ENCODE results near the gene HLA-DOB. TPM values are rescaled to one million over a fixed set of nuclear protein-coding genes. Genes with fewer than 3 reads are reported as not detected.

Gene HLA-DOB
- total and polyA plus RNA-seq, 10 of the 15 experiments (the other 5 are each of a cell fraction or from before 2014, with no cell fraction given), result 27.4 to 79.1 (median 37.0) TPM

DNA sequence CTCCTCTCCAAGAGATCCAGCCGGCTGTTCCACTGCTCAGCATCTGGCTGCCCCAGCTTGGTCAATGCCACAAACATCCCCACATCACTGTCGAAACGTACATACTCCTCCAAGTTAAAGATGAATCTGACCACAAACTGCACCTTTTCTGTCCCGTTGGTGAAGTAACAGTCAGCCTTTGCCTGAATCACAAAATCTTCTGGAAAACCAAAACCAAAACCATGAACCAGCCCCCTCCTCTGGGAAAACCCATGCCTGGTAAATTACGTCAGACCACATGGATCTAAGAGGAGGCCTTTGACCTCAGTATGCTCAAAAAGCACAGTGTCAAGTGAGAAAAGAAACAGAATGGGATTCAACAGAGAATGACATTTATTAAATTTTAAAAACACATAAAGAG, 1.7 kb downstream of the HLA-DOB start:
- FAIRE-seq, result no peak
- BruUV-seq (replicated peaks), result no TSS peak
- POLR2A ChIA-PET, result interaction anchor here (3.0 kb wide), 1 partner anchor 30 kb away, joined by 10 read pairs; no protein-coding TSS in a partner anchor
- in situ Hi-C loops (cut with MboI), result no loop called here
- no peak for DNase-seq (ENCODE audit: low read depth, low spot score)
- peak overlapping the region; percentile 89 for H3K9ac ChIP-seq (ENCODE audit: control insufficient read depth, insufficient read depth, low read length)
- H4K20me1 ChIP-seq (ENCODE audit: control insufficient read depth, insufficient read depth), result no peaks in the 10 kb centered on the region
- peak overlapping the region; percentile 98 for H3K27ac ChIP-seq (ENCODE audit: control insufficient read depth, insufficient read depth)
- peak overlapping the region; percentile 49 for H2AFZ ChIP-seq (ENCODE audit: control insufficient read depth, low read depth, low read length)
- peak; percentile 23 for ATAC-seq
- H3K9me3 ChIP-seq (replicated peaks; ENCODE audit: control insufficient read depth, insufficient read depth, low read length), result no peaks in the 10 kb centered on the region
- H3K79me2 ChIP-seq (ENCODE audit: control insufficient read depth, insufficient read depth, low read length), result peaks cover 22% of the 10 kb centered on the region
- 18% methylated on average over 5 of the region's 5 CpGs for WGBS (ENCODE audit: insufficient coverage, insufficient replicate concordance, low lambda C conversion rate, missing lambda C conversion rate)
- H3K36me3 ChIP-seq (ENCODE audit: control insufficient read depth in 2 of 2, insufficient read depth in 2 of 2, low read length in 1 of 2), result peaks cover 1 to 9% of the 10 kb centered on the region in 2 experiments; a peak in 3 of 4 replicates
- RAD21 ChIA-PET (ENCODE audit: unreplicated experiment), result interaction anchor here (1.7 to 1.8 kb wide), 2 partner anchors 23 to 39 kb away, joined by 4 to 8 read pairs; partner anchors contain the start of genes PSMB9 and TAP2
- peak overlapping the region; percentile 73 for H3K4me3 ChIP-seq
- peaks cover 31% of the 10 kb centered on the region for H3K4me1 ChIP-seq (ENCODE audit: control insufficient read depth, insufficient read depth, low read length)
- intact Hi-C loops (cut with micrococcal nuclease; ENCODE audit: unreplicated experiment), result no loop called here
- TF ChIP-seq EED (IDR thresholded peaks at IDR 0.05; ENCODE audit: low read depth), result peak; percentile 71
- peak; percentile 76 for TF ChIP-seq RUNX3 (IDR thresholded peaks at IDR 0.05; ENCODE audit: low read length)
- TF ChIP-seq EP300 (IDR thresholded peaks at IDR 0.05; ENCODE audit: borderline replicate concordance in 1 of 2, control insufficient read depth in 1 of 2, low read depth in 2 of 2, low read length in 2 of 2), result 0 out of 4 replicates have a peak, but pooled peaks of 1 of the 2 experiments have one; percentile 25
- no peak for TF ChIP-seq TCF12 (IDR thresholded peaks at IDR 0.05; ENCODE audit: low read depth, low read length)
- TF ChIP-seq CBFB (IDR thresholded peaks at IDR 0.05; ENCODE audit: low read depth), result 0 out of 2 replicates have a peak, but pooled peaks have one; percentile 24
- peak; percentile 21 to 41; a peak in 2 of 4 replicates for TF ChIP-seq IKZF2 (IDR thresholded peaks at IDR 0.05)
- TF ChIP-seq FOXM1 (IDR thresholded peaks at IDR 0.05; ENCODE audit: low read depth, low read length), result peak; percentile 31; the same call in 1 of the 2 replicates
- no peak for TF ChIP-seq KDM1A (IDR thresholded peaks at IDR 0.05; ENCODE audit: borderline replicate concordance)
- TF ChIP-seq ATF7 (IDR thresholded peaks at IDR 0.05; ENCODE audit: low read depth), result peak; percentile 66
- TF ChIP-seq IKZF1 (conservative IDR thresholded peaks at IDR 0.05), result peak; percentile 26; the same call in 1 of the 2 replicates
- TF ChIP-seq JUNB (IDR thresholded peaks at IDR 0.05), result 0 out of 2 replicates have a peak, but pooled peaks have one; percentile 6
- no peak for TF ChIP-seq CBX3 (IDR thresholded peaks at IDR 0.05; ENCODE audit: borderline replicate concordance, low read depth)
- no peaks in the 10 kb centered on the region for H3K27me3 ChIP-seq (replicated peaks in 1 of 2; ENCODE audit: control insufficient read depth in 2 of 2, insufficient read depth in 2 of 2, low read length in 1 of 2)
- H3K4me2 ChIP-seq (ENCODE audit: control insufficient read depth, insufficient read depth), result peak overlapping the region; percentile 98
- CTCF ChIA-PET, result interaction anchor here (0.7 to 3.4 kb wide), 8 partner anchors 17 to 401 kb away, joined by 3 to 20 read pairs (median 3); partner anchors contain the start of gene TAP2
- SMC1A ChIA-PET (ENCODE audit: uncharacterized antibody, unreplicated experiment), result interaction anchor here (0.8 to 3.0 kb wide), 7 partner anchors 10 to 401 kb away, joined by 3 to 14 read pairs (median 4); partner anchors contain the start of gene TAP2

Measured in GM12878 (cell line).